GM19239 (cell line): Measurements from ENCODE around the gene RPH3AL.
"Not testable (repeated sequence)": the region's sequence is repeated elsewhere in the genome, so short reads cannot be mapped to it uniquely, and the experiment has no call there.

Source experiments
- DNase-seq: peaks from one replicate; pipeline ENCODE4 v3.0.0; 2011; ENCODE audit warnings: low spot score; ENCODE audit not compliant: insufficient read length
- FAIRE-seq: peaks from 2 replicates; lab custom pipeline; 2011; peaks lifted over from hg19 to GRCh38; lab: Jason Lieb, UNC

RPH3AL gene

DNA sequence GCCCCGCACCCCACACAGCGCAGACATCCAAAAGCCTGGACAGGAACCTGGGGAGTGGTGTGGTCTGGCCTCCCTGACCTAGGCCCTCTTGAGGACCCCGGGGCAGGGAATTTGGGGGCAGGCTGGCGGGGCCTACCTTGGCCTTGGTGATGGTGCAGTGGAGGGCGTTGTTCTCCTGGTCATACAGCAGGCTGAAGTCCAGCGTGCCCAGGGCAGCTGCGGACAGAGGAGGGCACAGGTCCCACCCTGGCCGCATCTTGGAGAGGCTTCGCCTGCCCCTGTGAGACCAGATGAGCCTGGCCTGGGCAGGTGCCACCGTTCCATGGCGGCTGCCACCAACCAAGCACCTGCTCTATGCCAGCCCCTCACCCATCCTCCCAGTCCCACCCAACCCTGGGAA, 180.2 kb downstream of the RPH3AL start:
- FAIRE-seq (no peak), DNase-seq (no peak)

DNA sequence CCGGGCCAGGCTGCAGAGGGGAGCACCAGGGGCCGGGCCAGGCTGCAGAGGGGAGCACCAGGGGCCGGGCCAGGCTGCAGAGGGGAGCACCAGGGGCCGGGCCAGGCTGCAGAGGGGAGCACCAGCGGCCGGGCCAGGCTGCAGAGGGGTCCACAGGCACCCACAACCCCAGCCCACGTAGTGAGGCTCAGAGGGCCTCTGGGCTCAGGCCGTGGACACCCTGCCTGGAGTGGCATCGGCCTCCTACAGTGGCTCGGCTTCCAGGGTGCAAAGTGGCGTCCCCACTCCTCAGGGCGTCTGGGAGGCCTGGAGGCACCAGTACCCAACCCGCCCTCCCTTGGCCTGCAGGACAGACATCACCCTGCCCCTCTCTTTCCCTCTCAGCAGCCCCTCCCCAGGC, 180.7 kb downstream of the RPH3AL start:
- no peak for FAIRE-seq

DNA sequence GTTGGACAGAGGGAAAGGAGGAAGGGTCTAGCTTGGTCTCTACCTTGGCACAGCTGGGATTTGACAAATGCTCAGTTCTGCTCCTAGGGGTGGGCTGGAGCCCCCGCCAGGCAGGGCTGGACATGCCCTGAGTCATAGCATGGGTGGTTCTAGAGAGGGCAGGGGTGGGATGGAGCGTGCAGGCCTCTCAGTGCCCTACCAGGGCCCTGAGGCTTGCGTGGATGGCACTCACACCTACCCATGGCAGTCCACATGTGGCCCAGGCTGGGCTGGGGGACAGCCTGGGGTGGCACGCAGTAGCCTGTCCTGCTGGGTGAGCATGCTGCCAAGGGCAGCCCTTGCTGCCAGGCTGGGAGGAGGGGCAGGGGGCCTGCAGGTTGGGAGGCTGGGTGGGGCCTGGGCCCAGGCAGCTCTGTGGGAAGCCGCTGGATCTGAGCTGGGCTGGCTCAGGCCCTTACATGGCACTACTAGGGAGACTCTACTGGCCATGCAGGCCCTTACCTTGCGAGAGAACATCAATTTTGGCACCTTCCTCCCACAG, 182.4 kb downstream of the RPH3AL start:
- no peak for DNase-seq
- no peak for FAIRE-seq

More for the DNA sequence above, 180.7 kb downstream of the RPH3AL start:
- no peak for DNase-seq

DNA sequence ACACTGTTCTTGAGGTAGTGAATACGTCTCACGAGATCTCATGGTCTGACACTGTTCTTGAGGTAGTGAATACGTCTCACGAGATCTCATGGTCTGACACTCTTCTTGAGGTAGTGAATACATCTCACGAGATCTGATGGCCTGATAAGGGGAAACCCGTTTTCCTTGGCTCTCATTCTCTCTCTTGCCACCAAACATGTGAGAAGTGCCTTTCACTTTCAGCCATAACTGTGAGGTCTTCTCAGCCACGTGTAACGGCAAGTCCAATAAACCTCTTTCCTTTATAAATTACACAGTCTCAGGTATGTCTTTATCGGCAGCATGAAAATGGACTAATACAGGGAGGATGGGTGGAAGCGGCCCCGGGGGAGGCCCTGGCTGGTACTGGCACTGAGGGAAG, 184.0 kb downstream of the RPH3AL start:
- DNase-seq, FAIRE-seq: not testable (repeated sequence)

DNA sequence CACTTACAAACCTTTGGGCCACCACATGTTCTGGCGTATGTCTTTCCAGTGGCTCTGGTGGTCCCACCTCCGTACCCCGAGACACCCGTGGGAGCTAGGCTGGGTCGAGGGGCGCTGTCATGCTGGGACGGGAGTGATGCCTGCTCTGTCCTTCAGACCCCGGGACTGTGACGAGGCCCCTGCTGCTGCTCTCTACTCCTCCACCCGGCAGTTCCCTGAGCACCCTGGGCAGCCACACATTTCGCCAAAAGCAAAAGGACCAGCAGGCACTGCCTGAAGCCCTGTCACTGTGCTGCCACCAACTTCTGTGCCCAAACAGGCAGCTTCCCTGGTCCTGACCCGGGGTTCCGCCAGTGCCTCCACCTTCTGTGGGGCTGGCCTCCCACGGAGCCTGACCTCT, 186.7 kb downstream of the RPH3AL start:
- DNase-seq (no peak), FAIRE-seq (no peak)

DNA sequence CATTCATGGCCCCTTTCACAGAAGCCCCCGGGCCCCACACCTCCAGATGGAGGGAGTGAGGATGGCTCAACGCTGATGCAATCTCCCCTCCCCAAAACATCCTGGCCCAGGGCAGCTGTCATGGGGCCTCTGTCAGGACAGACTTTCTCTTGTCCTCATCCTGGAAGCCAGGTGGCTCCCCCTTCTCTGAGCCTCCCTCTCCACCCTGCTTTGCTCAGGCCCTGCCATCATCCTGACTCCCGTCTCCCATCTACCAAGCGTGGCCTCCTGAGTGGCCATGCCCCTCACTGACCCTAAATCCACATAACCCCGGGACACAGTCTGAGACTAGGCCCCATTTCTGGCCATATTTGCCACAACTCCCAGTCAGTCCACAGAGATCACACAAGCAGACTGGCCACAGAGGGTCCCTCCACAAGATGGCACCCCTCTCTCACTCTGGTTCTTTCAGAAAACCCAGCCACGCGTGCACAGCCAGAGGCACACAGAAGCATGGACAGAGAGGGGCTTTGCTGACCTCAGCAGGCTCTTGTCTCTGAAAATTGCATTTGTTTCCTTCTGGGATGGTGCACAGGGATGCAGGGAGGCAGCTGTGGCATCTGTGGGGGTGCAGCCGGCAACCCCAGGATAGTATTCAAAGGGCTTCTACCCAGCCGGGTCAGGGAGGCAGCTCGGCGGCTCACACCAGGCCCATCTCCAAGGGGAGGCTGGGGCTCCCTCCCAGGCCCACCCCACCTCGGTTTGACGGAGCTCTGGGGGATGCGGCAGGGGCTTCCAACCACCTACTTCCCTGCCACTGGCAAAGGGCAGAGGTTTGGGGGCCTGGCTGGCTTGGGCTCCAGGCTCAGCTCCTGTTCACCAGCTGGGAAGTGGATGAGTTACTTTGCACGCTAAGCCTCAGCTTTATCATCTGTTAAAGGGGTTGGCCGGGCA, 188.0 kb downstream of the RPH3AL start:
- DNase-seq: no peak
- FAIRE-seq: no peak

DNA sequence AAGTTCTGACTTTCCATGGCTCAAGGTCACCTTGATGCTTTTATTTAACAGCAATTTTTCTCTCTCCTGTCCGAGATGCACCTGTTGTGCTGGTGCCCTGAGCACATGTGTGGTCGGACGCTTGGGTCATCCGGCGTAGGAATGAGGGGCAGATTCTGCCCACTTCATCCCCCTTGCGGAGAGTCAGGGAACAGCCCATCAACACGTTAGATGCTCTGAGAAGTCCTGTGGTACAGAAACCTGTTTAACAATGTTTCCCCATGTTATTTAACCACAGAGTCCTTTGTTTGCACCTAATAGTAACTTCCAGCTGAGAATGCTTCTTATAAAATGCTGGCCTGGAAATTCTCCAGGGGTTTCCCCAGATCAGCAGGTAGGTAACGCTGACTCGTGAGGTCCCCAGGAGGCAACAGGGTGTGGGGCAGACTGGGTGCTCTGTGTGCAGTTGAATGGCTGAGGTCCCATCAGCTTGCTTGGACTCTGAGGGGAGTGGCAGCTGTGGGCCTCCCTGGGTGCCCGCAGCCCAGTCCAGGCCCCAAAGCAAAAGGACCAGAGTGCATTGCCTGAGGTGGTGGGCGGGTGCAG, 189.0 kb downstream of the RPH3AL start:
- FAIRE-seq (no peak), DNase-seq (no peak)

DNA sequence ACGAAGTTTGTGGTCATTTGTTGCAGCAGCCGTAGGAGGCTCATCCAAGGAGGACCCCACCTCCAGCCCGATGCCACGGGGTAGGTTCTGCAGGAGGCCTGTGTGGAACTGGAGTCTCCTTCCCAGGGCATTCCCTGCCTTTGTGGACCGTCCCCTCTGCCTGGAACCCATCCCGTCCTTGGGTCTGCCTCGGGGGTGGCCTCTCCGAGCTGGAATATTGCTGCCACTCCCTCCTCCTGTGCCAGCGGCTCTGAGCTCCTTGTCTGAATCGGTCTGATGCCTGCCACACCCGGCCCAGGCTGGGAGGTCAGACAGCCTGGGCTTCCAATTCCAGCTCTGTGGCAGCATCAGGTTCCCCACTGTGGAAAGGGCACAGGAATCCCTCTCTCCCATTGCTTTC, 189.9 kb downstream of the RPH3AL start:
- FAIRE-seq: no peak
- no peak for DNase-seq
